Activated CD8-positive, alpha-beta T cell treated with anti-CD3 and anti-CD28 coated beads for 36 hours (primary cell): ENCODE results near the gene SPATA9. TPM values are rescaled to one million over a fixed set of nuclear protein-coding genes. Genes with fewer than 3 reads are reported as not detected.
"Not testable (repeated sequence)": the region's sequence is repeated elsewhere in the genome, so short reads cannot be mapped to it uniquely, and the experiment has no call there.

ENCODE experiments used
- ATAC-seq: fragments of 200-7000 bp; cut with Tn5 transposase; one replicate; pipeline ENCODE4 v1.10.0; 2021; ENCODE audit warnings: mild to moderate bottlenecking, moderate library complexity
- CTCF ChIA-PET: fragments of 350-600 bp; sonication (Branson Sonifier 250); formaldehyde crosslinking; loops from one replicate; lab custom pipeline; 2021; ENCODE audit warnings: antibody characterized with exemption; lab: Charles Lee
- POLR2A ChIA-PET: fragments of 350-600 bp; sonication (Branson Sonifier 250); formaldehyde crosslinking; loops from one replicate; lab custom pipeline; 2021; ENCODE audit warnings: antibody characterized with exemption; lab: Charles Lee
- DNase-seq: peaks from one replicate; pipeline ENCODE4 v3.0.0-alpha.2; 2020
- H3K27ac Mint-ChIP-seq: one replicate; pipeline ENCODE4 v1.8.0; 2021; ENCODE audit warnings: mild to moderate bottlenecking, mixed read lengths
- H3K27me3 Mint-ChIP-seq: one replicate; pipeline ENCODE4 v1.8.0; 2021; ENCODE audit warnings: mixed read lengths
- H3K36me3 Mint-ChIP-seq: one replicate; pipeline ENCODE4 v1.8.0; 2021; ENCODE audit warnings: low read depth, mixed read lengths
- H3K4me1 Mint-ChIP-seq: one replicate; pipeline ENCODE4 v1.8.0; 2021; ENCODE audit warnings: low read depth, mixed read lengths
- H3K4me3 Mint-ChIP-seq: one replicate; pipeline ENCODE4 v1.8.0; 2021; ENCODE audit warnings: mild to moderate bottlenecking, moderate library complexity, mixed read lengths
- H3K9me3 Mint-ChIP-seq: one replicate; pipeline ENCODE4 v1.8.0; 2021; ENCODE audit warnings: mixed read lengths
- intact Hi-C: fragments of 100-400 bp; cut with micrococcal nuclease; formaldehyde crosslinking; loops from one replicate; pipeline ENCODE4 v1.10.0; 2022
- total RNA-seq, 2 experiments: library from RNA; stranded (reverse); gene quantifications; one replicate each; pipeline ENCODE4 v1.2.3, GENCODE V29; 2021
- TF ChIP-seq, protein P1 (sequence below): fragments of 200-600 bp; IDR thresholded peaks from one replicate; pipeline ENCODE4 v1.8.0; 2022; ENCODE audit warnings: antibody characterized with exemption, mild to moderate bottlenecking

The SPATA9 gene
- total RNA-seq, 2 experiments from 2014 or later, result not detected

DNA sequence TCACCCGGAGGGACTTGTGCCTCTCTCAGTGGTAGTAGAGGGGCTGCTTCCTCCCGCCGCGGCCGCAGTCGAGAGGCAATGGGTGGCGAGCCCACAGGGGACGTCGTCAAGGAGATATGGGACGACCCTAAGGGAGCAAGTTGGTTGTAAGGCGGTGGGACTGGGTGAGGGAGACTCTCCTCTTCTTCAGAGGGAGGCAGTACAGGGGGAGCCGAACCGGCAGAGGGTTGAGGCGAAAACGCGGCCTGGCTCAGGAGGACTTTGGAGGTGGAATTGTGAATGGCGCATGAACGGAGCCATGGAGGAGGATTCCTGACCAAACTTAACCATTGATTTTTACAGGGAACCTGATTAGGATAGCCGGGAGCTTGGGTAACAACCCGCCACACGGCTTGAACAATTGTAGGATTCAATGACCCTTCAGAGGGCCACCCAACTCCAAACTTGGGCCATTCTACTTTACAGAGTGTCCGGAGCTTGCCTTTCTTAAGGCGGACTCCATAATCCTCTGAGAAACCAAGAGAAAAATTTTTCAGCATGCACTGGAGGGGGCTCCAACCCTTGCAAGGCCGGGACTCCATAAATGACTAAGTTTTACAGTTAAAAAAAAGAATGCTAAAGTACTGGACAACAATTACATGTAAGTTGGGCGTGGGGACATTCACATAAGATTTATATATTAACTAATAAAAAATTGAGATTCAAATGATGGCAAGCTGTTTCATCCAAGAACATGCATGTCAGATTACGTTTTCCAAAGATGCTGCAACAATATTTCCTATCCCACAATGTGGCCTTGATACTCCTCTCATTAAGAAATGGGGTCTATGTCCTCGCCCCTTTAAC is 28.9 kb upstream of the SPATA9 start:
- H3K27me3 Mint-ChIP-seq, result peaks cover 6% of the 10 kb centered on the region
- TF ChIP-seq, protein P1, sequence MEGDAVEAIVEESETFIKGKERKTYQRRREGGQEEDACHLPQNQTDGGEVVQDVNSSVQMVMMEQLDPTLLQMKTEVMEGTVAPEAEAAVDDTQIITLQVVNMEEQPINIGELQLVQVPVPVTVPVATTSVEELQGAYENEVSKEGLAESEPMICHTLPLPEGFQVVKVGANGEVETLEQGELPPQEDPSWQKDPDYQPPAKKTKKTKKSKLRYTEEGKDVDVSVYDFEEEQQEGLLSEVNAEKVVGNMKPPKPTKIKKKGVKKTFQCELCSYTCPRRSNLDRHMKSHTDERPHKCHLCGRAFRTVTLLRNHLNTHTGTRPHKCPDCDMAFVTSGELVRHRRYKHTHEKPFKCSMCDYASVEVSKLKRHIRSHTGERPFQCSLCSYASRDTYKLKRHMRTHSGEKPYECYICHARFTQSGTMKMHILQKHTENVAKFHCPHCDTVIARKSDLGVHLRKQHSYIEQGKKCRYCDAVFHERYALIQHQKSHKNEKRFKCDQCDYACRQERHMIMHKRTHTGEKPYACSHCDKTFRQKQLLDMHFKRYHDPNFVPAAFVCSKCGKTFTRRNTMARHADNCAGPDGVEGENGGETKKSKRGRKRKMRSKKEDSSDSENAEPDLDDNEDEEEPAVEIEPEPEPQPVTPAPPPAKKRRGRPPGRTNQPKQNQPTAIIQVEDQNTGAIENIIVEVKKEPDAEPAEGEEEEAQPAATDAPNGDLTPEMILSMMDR, result no peak
- H3K9me3 Mint-ChIP-seq, result no peaks in the 10 kb centered on the region
- DNase-seq (no peak), ATAC-seq (no peak)
- intact Hi-C loops, result no loop called here
- no peaks in the 10 kb centered on the region for H3K36me3 Mint-ChIP-seq
- peaks cover 22% of the 10 kb centered on the region for H3K4me1 Mint-ChIP-seq
- no peak overlapping the region for H3K27ac Mint-ChIP-seq
- no peak overlapping the region for H3K4me3 Mint-ChIP-seq
- CTCF ChIA-PET, result interaction anchor here (1.2 to 1.9 kb wide), 2 partner anchors 15 to 20 kb away, joined by 3 to 4 read pairs; no protein-coding TSS in a partner anchor
- POLR2A ChIA-PET, result interaction anchor here (0.8 kb wide), 1 partner anchor 11 kb away, joined by 3 read pairs; no protein-coding TSS in a partner anchor

DNA sequence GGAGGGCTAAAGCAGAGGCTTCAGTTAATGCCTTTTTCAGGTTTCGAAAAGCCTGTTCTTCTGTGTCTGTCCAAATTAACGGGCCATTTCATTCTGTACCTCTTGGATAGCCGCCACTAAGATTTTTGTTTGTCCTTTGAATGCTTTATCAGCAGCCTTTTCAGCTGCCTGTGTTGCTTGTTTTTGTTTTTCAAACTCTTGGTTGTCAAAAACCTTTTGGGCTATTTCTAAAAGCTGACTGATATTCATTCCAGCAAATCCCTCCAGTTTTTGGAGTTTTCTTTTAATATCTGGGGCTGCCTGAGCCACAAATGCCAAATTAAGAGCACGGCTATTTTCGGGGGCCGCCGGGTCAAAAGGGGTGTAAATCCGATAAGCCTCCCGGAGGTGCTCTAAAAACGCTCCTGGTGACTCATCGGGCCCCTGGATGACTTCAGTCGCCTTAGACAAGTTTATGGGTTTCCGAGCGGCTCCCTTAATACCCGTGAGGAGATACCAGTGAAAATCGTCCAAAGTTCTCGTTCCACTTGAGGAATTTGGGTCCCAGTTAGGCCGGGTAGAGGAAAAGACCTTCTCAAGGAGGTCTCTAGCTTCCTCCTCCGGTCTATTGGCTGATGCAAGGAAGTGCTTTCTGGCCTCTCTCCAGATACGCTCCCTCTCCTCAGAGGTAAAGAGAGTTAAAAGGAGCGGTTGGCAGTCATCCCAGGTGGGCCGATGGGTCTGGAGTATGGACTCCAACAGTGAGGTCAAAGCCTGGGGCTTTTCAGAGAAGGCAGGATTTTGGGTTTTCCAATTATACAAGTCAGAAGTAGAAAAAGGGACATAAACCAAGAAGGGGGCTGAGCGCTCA is 28.1 kb upstream of the SPATA9 start:
- H3K4me3 Mint-ChIP-seq, intact Hi-C loops, POLR2A ChIA-PET, H3K36me3 Mint-ChIP-seq, H3K27ac Mint-ChIP-seq, ATAC-seq, CTCF ChIA-PET, DNase-seq, H3K9me3 Mint-ChIP-seq, H3K27me3 Mint-ChIP-seq: not testable (repeated sequence)
- peaks cover 15% of the 10 kb centered on the region for H3K4me1 Mint-ChIP-seq

DNA sequence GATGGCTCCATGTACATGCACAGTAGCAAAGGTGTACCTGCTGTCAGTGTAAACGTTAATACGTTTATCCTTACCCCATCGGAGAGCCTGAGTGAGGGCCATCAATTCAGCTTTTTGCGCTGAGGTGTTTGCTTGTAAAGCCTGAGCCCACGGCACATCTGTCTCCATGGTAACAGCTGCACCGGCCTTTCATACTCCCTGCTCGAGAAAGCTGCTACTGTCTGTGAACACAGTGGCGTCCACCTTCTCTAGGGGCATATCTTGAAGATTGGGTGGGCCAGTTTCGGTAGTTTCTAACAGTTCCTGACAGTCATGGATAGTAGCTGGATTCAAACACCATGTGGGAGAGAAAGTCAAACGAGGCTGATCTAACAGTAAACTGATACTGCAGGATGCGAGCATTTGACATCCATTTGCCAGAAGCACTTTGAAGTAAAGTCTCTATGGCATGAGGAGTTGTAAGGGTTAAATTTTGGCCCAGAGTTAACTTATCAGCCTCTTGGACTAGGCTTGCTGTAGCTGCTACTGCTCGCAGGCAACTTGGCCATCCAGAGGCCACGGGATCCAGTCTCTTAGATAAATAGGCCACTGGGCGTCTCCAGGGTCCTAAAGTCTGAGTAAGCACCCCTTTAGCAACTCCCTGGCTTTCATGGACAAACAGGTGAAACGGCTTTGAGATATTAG is 27.3 kb upstream of the SPATA9 start:
- CTCF ChIA-PET, result interaction anchor here (1.3 kb wide), 1 partner anchor 46 kb away, joined by 6 read pairs; no protein-coding TSS in a partner anchor
- intact Hi-C loops, result no loop called here
- no peak for ATAC-seq

GRCh38 chr5:95708876-95709275 is 26.1 kb upstream of the SPATA9 start:
- ChIA-PET POLR2A (no interaction called here), CTCF (interaction anchor here (1.3 kb wide), 1 partner anchor 45 kb away, joined by 6 read pairs; no protein-coding TSS in a partner anchor)
- TF ChIP-seq, protein P1, result no peak
- H3K36me3 Mint-ChIP-seq, result no peaks in the 10 kb centered on the region
- no peak for ATAC-seq
- intact Hi-C loops, result no loop called here
- no peak overlapping the region for H3K4me3 Mint-ChIP-seq
- no peak for DNase-seq
- H3K4me1 Mint-ChIP-seq, result peaks cover 5% of the 10 kb centered on the region
- H3K9me3 Mint-ChIP-seq, result no peaks in the 10 kb centered on the region
- peaks cover 2% of the 10 kb centered on the region for H3K27me3 Mint-ChIP-seq
- no peak overlapping the region for H3K27ac Mint-ChIP-seq

More for the DNA sequence above, 27.3 kb upstream of the SPATA9 start:
- H3K27ac Mint-ChIP-seq, result no peak overlapping the region
- H3K9me3 Mint-ChIP-seq, result no peaks in the 10 kb centered on the region
- TF ChIP-seq, protein P1, result no peak
- peaks cover 6% of the 10 kb centered on the region for H3K27me3 Mint-ChIP-seq
- no peaks in the 10 kb centered on the region for H3K36me3 Mint-ChIP-seq
- H3K4me3 Mint-ChIP-seq, result no peak overlapping the region
- peaks cover 8% of the 10 kb centered on the region for H3K4me1 Mint-ChIP-seq
- POLR2A ChIA-PET, result no interaction called here
- DNase-seq, result no peak

- ATAC-seq, CTCF ChIA-PET, H3K9me3 Mint-ChIP-seq, H3K4me3 Mint-ChIP-seq, H3K27ac Mint-ChIP-seq, H3K27me3 Mint-ChIP-seq, H3K4me1 Mint-ChIP-seq, intact Hi-C loops, H3K36me3 Mint-ChIP-seq, POLR2A ChIA-PET, DNase-seq: not testable (repeated sequence)
Observed at GRCh38 chr5:95707534-95708188, 24.9 kb upstream of the SPATA9 start.
